Gastroesophageal sphincter (tissue), 3 donors: ENCODE data around the gene TMEM123.

Experiments
- EP300 ChIP-seq: sonication (generic); formaldehyde crosslinking; IDR thresholded peaks from one replicate; pipeline ENCODE4 v1.6.1; 2017; ENCODE audit warnings: antibody characterized with exemption, mild to moderate bottlenecking
- POLR2AphosphoS5 ChIP-seq: sonication (generic); formaldehyde crosslinking; IDR thresholded peaks from one replicate; pipeline ENCODE4 v1.6.1; 2017; ENCODE audit warnings: antibody characterized with exemption
- TF ChIP-seq, protein P1 (sequence below), 4 experiments: fragments of 200-600 bp in 2 of 4; fragments of 450-650 bp in 2 of 4; sonication (generic) in 1 of 4; IDR thresholded peaks; one replicate each; pipeline ENCODE4 v1.5.1; 2017 to 2019; ENCODE audit warnings: antibody characterized with exemption in 4 of 4, mild to moderate bottlenecking in 2 of 4, moderate library complexity in 2 of 4

DNA sequence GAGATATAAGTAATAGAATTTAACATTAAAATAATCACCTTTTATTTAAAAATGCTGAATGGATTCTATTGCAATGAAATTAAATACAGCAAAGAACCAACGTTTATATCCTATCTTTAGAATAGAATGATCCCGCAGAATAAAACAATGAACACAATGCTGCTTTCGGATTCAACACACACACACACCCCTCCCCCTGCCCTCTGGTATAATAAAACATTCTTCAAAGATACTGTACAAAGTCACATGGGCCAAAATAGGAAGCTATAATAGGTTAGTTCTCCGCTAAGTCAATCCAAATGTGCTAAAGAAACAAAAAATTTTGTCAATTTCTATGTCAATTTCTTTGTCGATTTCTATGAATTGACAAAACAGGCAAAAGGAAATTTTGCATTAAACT lies 47.1 kb downstream of the TMEM123 start:
- TF ChIP-seq, protein P1, sequence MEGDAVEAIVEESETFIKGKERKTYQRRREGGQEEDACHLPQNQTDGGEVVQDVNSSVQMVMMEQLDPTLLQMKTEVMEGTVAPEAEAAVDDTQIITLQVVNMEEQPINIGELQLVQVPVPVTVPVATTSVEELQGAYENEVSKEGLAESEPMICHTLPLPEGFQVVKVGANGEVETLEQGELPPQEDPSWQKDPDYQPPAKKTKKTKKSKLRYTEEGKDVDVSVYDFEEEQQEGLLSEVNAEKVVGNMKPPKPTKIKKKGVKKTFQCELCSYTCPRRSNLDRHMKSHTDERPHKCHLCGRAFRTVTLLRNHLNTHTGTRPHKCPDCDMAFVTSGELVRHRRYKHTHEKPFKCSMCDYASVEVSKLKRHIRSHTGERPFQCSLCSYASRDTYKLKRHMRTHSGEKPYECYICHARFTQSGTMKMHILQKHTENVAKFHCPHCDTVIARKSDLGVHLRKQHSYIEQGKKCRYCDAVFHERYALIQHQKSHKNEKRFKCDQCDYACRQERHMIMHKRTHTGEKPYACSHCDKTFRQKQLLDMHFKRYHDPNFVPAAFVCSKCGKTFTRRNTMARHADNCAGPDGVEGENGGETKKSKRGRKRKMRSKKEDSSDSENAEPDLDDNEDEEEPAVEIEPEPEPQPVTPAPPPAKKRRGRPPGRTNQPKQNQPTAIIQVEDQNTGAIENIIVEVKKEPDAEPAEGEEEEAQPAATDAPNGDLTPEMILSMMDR (IDR thresholded peaks at IDR 0.05): no peak
- no peak for TF ChIP-seq POLR2AphosphoS5
- no peak for TF ChIP-seq EP300
